Iris pigment epithelial cell (primary cell): ENCODE data around the gene SGSM1.
"Not testable (repeated sequence)": the region's sequence is repeated elsewhere in the genome, so short reads cannot be mapped to it uniquely, and the experiment has no call there.

Experiments used
- DNase-seq: peaks from one replicate; pipeline ENCODE4 v3.0.0-alpha.2; 2011; ENCODE audit warnings: low read depth

SGSM1 gene

GRCh38 chr22:24901448-24901847 lies 95.4 kb downstream of the SGSM1 start:
- DNase-seq, result no peak

- no peak for DNase-seq
Observed at GRCh38 chr22:24905909-24906308, 99.9 kb downstream of the SGSM1 start.

GRCh38 chr22:24907101-24907500 lies 101.1 kb downstream of the SGSM1 start:
- DNase-seq, result not testable (repeated sequence)

DNA sequence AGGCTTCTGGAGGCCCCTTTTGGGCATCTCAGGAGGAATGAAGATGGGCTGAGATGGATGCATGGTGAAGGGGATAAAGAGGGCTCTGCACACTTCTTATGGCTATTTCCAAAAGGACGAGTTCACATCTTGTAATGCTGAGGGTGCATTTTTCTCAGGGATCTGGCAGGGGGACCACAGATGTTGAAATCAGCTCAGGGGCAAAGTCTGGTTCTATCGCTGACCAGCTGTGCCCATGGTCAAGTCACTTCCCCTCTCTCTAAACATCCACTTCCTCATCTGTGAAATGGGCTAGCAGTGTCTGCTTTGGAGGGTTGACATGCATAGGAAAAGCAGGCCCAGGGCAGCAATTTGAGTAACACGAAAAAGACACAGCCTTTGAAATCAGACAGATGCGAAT lies 114.0 kb downstream of the SGSM1 start:
- no peak for DNase-seq

DNA sequence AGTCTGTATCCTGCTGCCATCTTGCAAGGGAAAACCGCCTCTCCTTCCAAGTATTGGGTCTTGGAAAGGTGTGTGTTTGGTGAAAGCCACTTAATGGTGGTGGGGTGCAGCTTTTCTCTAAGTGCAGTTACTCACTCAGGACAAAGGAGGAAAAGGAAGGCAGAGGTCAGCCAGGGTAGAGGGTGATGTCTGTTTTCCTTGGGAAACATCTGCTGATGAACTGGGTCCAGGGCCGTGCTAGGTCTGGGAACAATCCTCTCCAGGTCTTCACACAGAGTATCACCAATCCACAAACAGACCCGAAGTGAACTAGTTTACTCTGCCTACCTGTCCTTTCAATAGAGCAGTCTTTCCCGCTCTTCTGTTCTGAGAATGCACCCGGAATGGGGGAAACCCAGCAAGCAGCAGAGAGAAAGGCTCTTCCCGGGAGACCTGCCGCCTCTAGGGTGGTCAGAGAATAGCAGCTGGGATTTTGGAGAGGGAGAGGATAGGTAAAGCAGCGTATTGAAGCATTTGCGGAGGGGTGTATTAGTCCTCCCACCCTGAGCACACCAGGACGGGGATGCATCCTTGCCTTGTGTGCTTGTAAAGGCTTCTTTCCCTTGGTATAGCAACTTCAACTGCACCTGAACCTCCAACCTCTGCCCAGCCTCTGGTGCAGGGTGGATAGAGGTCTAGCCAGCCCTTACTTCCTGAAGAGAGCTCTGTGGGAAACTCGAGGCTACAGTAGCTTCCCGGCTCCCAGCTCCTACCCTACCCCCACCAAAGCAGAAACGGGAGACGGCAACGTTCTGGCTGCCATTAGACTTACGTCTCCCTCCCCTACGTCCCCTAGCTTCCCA lies 119.8 kb downstream of the SGSM1 start:
- peak; percentile 51 for DNase-seq

DNA sequence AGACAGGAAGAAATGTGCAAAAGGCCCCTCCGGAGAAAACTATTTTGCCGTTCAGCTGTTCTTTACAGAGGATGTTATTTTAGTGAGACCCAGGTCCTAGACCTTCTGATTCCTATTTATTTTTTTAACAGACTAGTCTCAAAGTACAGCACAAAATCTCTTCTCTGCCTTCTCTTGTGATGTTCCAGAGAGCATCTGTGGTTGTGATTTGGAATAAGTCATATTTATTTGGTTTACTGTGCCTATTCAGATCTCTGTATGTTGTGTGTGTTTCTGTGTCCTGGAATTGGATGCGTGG lies 120.4 kb downstream of the SGSM1 start:
- peak; percentile 40 for DNase-seq

- DNase-seq, result peak; percentile 90
Observed at GRCh38 chr22:24926849-24927579, 121.0 kb downstream of the SGSM1 start.

- DNase-seq, result no peak
Observed at GRCh38 chr22:24928322-24928721, 122.3 kb downstream of the SGSM1 start.

DNA sequence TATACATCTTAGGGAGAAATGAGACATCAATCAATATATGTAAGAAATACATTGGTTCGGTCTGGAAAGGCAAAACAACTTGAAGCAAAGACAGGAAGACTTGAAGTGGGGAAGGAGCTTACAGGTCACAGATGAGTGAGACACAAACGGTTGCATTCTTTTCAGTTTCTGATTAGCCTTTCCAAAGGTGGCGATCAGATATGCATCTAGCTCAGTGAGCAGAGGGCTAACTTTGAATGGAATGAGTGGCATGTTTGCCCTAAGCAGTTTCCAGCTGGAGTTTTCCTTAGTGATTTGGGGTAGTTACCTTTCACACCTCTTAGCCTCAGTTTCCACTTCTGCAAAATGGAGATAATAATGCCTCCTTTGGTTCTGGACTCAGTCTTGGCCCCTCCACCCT lies 124.7 kb downstream of the SGSM1 start:
- DNase-seq, result no peak

GRCh38 chr22:24935771-24936483 lies 129.9 kb downstream of the SGSM1 start:
- DNase-seq, result no peak

GRCh38 chr22:24937114-24937513 lies 131.1 kb downstream of the SGSM1 start:
- peak; percentile 45 for DNase-seq

DNA sequence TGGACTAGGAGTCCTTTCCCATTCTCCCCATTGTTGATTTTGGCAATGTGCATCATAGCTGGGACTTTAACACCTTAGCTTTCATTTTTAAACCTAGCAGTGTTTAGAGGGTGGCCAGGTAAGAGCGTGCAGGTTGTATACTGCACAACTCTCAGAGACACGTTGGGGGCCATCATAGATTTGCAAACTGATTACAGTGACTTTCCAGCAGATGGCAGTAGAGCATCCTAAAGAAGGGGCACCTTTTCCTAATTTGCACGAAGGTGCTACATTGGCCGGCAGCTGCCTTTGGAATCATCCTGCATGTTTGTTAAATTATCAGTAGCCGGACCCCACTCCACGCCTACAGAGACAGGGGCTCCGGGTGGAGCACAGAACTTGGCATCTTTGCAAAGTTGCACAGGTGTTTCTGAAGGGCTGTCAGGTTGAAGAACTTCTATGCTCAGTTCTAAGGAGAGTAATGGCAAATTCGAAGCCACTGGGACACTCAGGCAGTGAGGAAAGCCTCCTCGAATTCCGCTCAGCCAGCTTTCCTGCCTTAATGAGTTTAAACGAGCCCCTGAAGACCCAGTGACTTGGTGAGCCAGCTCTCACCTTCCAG lies 132.8 kb downstream of the SGSM1 start:
- DNase-seq, result peak; percentile 33

DNA sequence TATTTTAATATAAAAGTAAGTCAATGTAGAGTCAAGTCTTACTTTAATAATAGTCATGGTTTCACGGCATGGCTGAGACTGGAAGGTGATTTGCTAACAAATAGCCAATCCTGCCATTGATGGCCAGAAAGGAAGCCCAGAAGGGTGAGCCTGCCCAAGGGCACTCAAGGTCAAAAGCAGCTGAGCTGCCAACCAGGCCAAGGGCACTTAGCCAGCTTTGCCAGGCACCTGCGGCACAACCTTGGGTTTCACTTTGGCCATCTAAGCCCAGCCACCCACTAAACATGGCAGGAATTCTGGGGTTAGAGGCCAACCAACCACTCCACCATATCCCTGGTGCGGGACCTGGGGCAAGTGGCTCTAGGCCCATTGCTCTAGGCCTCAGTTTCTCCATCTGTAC lies 136.3 kb downstream of the SGSM1 start:
- no peak for DNase-seq

GRCh38 chr22:24944217-24944937 lies 138.4 kb downstream of the SGSM1 start:
- DNase-seq, result no peak

DNA sequence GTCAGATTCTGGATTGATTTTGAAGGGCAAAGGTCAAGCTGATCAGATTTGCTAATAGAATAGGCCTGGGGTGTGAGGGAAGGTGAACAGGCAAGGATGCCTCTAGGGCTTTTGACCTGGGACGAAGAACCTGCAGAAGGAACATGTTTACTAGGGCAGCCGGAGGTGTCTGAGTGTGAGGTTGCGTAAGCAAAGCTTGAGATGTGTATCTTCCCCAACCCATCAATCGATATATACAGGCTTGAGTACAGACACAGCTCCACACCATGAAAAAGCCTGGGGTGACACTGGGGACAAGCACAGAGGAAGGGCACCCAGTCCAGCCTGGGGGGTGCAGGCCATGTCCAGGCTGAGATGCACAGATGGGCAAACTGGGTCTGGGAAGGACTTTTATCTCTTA lies 139.4 kb downstream of the SGSM1 start:
- no peak for DNase-seq

DNA sequence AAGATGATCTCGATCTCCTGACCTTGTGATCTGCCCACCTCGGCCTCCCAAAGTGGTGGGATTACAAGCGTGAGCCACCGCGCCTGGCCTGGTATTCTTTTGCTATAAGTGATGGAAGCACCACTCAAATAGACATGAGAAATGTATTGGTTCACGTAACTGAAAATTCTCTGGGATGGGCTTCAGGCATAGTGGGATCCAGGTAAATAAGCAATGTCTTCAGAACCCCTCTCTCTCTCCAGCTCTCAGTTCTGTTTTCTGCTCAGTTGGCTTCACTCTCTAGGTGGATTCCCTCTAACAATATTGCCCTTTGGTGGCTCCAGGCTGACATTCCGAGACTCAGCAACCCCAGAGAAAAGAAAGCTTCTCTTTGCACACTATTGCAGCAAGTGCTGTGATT lies 141.4 kb downstream of the SGSM1 start:
- DNase-seq, result no peak

GRCh38 chr22:24947881-24948280 lies 141.9 kb downstream of the SGSM1 start:
- DNase-seq, result no peak

DNA sequence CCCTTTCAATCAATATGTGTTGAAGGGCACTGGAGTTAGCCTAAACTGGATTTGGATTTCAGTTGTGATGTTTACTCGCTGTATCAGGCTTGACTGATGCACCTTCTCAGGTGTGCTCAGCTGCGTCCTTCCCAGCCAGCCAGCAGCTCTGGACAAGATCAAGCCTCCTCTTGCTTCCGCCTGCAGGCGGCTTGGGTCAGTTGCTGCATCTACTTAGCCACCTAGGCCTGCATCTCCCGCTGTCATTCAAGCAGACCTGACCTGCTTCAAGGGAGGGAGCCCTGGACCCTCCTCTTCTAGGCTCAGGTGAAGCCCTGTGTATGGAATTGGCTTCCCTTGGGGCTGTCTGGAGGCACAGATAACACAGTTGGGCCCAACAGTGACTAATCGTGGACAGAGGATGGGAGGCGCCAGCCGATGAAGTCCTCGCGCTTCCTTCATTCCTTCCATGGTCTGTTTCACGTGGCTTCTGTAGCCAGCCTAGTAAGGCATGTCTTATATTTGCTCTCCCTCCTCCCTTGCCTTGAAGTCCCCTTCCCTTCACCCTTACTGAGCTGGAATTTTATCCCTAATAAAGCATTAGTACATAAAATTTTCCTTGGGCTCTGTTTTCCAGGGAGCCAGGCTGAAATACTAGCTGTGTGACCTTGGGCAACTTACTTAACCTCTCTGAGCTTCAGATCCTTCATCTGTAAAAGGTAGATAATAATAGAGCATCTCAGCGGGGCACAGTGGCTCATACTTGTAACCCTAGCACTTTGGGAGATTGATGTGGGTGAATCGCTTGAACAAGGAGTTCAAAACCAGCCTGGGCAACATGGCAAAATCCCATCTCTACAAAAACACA lies 142.6 kb downstream of the SGSM1 start:
- no peak for DNase-seq

DNA sequence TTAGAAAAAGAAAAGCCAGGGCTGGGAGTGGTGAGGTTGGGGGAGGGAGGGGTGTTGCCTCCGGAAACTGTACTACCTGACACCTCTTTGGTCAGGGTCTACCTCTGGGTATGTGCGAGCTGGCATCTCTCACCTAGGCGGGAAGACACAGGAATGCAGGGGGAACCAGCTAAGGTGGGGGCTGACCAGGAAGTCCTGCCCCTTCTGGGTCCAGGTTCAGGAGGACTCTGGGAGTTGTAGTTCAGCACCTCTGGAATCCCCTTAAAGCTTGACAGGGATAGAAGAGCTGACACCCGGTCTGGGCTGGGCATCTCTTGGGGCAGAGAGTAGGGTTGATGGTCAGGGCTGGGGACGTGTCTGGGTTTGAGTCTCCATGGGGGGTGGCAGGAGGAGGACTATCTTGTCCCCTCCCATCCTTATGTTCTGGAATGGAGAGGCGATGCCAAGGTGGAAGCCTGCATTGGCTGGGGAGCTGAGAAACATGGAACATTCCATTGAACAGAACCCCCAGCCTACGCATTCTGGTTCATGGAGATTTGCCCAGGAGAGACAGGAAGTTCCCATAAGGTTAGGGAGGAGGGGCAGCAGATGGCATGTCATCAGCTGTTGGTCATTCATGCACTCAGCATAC lies 144.4 kb downstream of the SGSM1 start:
- DNase-seq, result peak; percentile 46
